ENCODE results near the gene CLMP.

CLMP gene

GRCh38 chr11:123202155-123203151 lies 7.4 kb upstream of the CLMP start:
- TF ChIP-seq ISL1 (CRISPR knock-in tag; IDR thresholded peaks at IDR 0.05) (no peak), ZNF70 (CRISPR knock-in tag; IDR thresholded peaks at IDR 0.05) (no peak), CREB5 (CRISPR knock-in tag; IDR thresholded peaks at IDR 0.05; ENCODE audit: low read depth) (no peak), CSDC2 (CRISPR knock-in tag; IDR thresholded peaks at IDR 0.05) (no peak), GLIS3 (CRISPR knock-in tag; IDR thresholded peaks at IDR 0.05) (no peak), TSHZ2 (CRISPR knock-in tag; IDR thresholded peaks at IDR 0.05) (0 out of 2 replicates have a peak, but pooled peaks have one; percentile 10), PATZ1 (CRISPR knock-in tag; IDR thresholded peaks at IDR 0.05; ENCODE audit: borderline replicate concordance) (no peak), CSRNP3 (CRISPR knock-in tag; IDR thresholded peaks at IDR 0.05) (no peak), ESRRG (CRISPR knock-in tag; IDR thresholded peaks at IDR 0.05) (no peak), TOX (CRISPR knock-in tag; IDR thresholded peaks at IDR 0.05; ENCODE audit: borderline replicate concordance) (no peak), TCF4 (CRISPR knock-in tag; IDR thresholded peaks at IDR 0.05; ENCODE audit: borderline replicate concordance) (peak; percentile 75; the same call in 1 of the 2 replicates)
- ATAC-seq = peak; percentile 49

GRCh38 chr11:123200264-123200663 lies 5.2 kb upstream of the CLMP start:
- TF ChIP-seq ZC3H10 (CRISPR knock-in tag; IDR thresholded peaks at IDR 0.05) = no peak
- no peak for ATAC-seq

- TF ChIP-seq ESRRG (CRISPR knock-in tag; IDR thresholded peaks at IDR 0.05) (no peak), OSR1 (CRISPR knock-in tag; IDR thresholded peaks at IDR 0.05) (no peak), RARB (CRISPR knock-in tag; IDR thresholded peaks at IDR 0.05) (no peak), ZFP30 (CRISPR knock-in tag; IDR thresholded peaks at IDR 0.05) (no peak)
- no peak for ATAC-seq
Measured at GRCh38 chr11:123197711-123198110, 2.7 kb upstream of the CLMP start.

GRCh38 chr11:123196060-123196714 lies 1.1 kb upstream of the CLMP start:
- ATAC-seq = no peak
- no peak for TF ChIP-seq BACH2 (CRISPR knock-in tag; IDR thresholded peaks at IDR 0.05; ENCODE audit: borderline replicate concordance)
- TF ChIP-seq ZC3H10 (CRISPR knock-in tag; IDR thresholded peaks at IDR 0.05) = no peak
- no peak for TF ChIP-seq ZNF70 (CRISPR knock-in tag; IDR thresholded peaks at IDR 0.05)
- no peak for TF ChIP-seq SNAI2 (CRISPR knock-in tag; IDR thresholded peaks at IDR 0.05)
- TF ChIP-seq ARNTL (CRISPR knock-in tag; IDR thresholded peaks at IDR 0.05; ENCODE audit: borderline replicate concordance, low read depth) = no peak
- no peak for TF ChIP-seq TCF4 (CRISPR knock-in tag; IDR thresholded peaks at IDR 0.05; ENCODE audit: borderline replicate concordance)
- no peak for TF ChIP-seq ISL1 (CRISPR knock-in tag; IDR thresholded peaks at IDR 0.05)
- no peak for TF ChIP-seq ESRRG (CRISPR knock-in tag; IDR thresholded peaks at IDR 0.05)

All from SK-N-SH treated with all-trans-retinoic acid at 6 μM for 48 hours (cell line).